OCI-LY1 (cell line): Measurements from ENCODE around the gene SNX5.

ENCODE experiments used
- H2AFZ ChIP-seq: fragments of 200-600 bp; sonication (generic), shearing (Covaris generic); 2 replicates; pipeline ENCODE4 v1.6.0; 2014; ENCODE audit warnings: antibody characterized with exemption, mild to moderate bottlenecking, low read length
- H3F3A ChIP-seq: fragments of 200-600 bp; sonication (generic), shearing (Covaris generic); 2 replicates; pipeline ENCODE4 v1.6.0; 2014; ENCODE audit warnings: mild to moderate bottlenecking, antibody characterized with exemption, low read length, moderate library complexity; ENCODE audit not compliant: insufficient read depth
- H3K27ac ChIP-seq: fragments of 200-600 bp; sonication (generic); 2 replicates; pipeline ENCODE4 v1.5.1; 2014; ENCODE audit warnings: low read length, mixed run types, mild to moderate bottlenecking, low read depth; ENCODE audit not compliant: poor library complexity, severe bottlenecking
- H3K27me3 ChIP-seq: fragments of 200-600 bp; sonication (generic); 2 replicates; pipeline ENCODE4 v1.6.0; 2014; ENCODE audit warnings: antibody characterized with exemption, mild to moderate bottlenecking, low read length, moderate library complexity; ENCODE audit not compliant: insufficient read depth
- H3K36me3 ChIP-seq: fragments of 200-600 bp; sonication (generic); 2 replicates; pipeline ENCODE4 v1.6.1; 2014; ENCODE audit warnings: mild to moderate bottlenecking, antibody characterized with exemption, low read length, moderate library complexity, mixed read lengths; ENCODE audit not compliant: insufficient read depth
- H3K4me1 ChIP-seq: fragments of 200-600 bp; sonication (generic); 2 replicates; pipeline ENCODE4 v1.5.1; 2014; ENCODE audit warnings: mild to moderate bottlenecking, low read length, moderate library complexity; ENCODE audit not compliant: insufficient read depth, severe bottlenecking
- H3K4me2 ChIP-seq: fragments of 200-600 bp; sonication (generic), shearing (Covaris generic); 2 replicates; pipeline ENCODE4 v1.6.1; 2014; ENCODE audit warnings: low read length
- H3K4me3 ChIP-seq: fragments of 200-600 bp; sonication (generic); 2 replicates; pipeline ENCODE4 v1.5.1; 2014; ENCODE audit warnings: low read length, low read depth, mild to moderate bottlenecking, mixed read lengths; ENCODE audit not compliant: poor library complexity, severe bottlenecking
- H3K79me2 ChIP-seq: fragments of 200-600 bp; shearing (Covaris generic); 2 replicates; pipeline ENCODE4 v1.6.1; 2016; ENCODE audit warnings: mixed run types, low read length, mixed read lengths; ENCODE audit not compliant: insufficient read depth
- H3K9ac ChIP-seq: fragments of 200-600 bp; sonication (generic), shearing (Covaris generic); 2 replicates; pipeline ENCODE4 v1.6.1; 2014; ENCODE audit warnings: mild to moderate bottlenecking, low read length, mixed read lengths
- H3K9me2 ChIP-seq: fragments of 200-600 bp; sonication (generic), shearing (Covaris generic); 2 replicates; pipeline ENCODE4 v1.6.1; 2014; ENCODE audit warnings: low read depth, mild to moderate bottlenecking, low read length, mixed read lengths
- H3K9me3 ChIP-seq: fragments of 200-600 bp; shearing (Covaris generic); 2 replicates; pipeline ENCODE4 v1.6.1; 2014; ENCODE audit warnings: low read length, mixed read lengths
- H4K20me1 ChIP-seq: fragments of 200-600 bp; sonication (generic), shearing (Covaris generic); 2 replicates; pipeline ENCODE4 v1.6.0; 2016; ENCODE audit warnings: mild to moderate bottlenecking, low read length; ENCODE audit not compliant: insufficient read depth
- CTCF ChIP-seq: fragments of 200-600 bp; sonication (generic), shearing (Covaris generic); IDR thresholded peaks from 2 replicates; pipeline ENCODE4 v1.5.1; 2017; ENCODE audit warnings: mild to moderate bottlenecking, antibody characterized with exemption, low read length, moderate library complexity, mixed read lengths
- EZH2 ChIP-seq: fragments of 200-600 bp; sonication (generic), shearing (Covaris generic); IDR thresholded peaks from 2 replicates; pipeline ENCODE4 v1.8.0; 2017; ENCODE audit warnings: borderline replicate concordance, mixed run types, mild to moderate bottlenecking, antibody characterized with exemption, low read length, moderate library complexity, mixed read lengths

The SNX5 gene

GRCh38 chr20:17993546-17993945 lies 25.0 kb upstream of the SNX5 start:
- Histone ChIP-seq H2AFZ (no peak overlapping the region), H3K4me1 (peaks cover 27% of the 10 kb centered on the region), H3K27ac (peak overlapping the region; percentile 7), H3K4me2 (no peak overlapping the region), H3K27me3 (no peaks in the 10 kb centered on the region), H3K79me2 (no peaks in the 10 kb centered on the region), H3K9ac (no peak overlapping the region), H3K9me2 (no peaks in the 10 kb centered on the region), H4K20me1 (no peaks in the 10 kb centered on the region), H3K36me3 (peaks cover 23% of the 10 kb centered on the region), H3K9me3 (no peaks in the 10 kb centered on the region), H3F3A (no peaks in the 10 kb centered on the region), H3K4me3 (no peak overlapping the region)
- TF ChIP-seq EZH2 (no peak), CTCF (no peak)

DNA sequence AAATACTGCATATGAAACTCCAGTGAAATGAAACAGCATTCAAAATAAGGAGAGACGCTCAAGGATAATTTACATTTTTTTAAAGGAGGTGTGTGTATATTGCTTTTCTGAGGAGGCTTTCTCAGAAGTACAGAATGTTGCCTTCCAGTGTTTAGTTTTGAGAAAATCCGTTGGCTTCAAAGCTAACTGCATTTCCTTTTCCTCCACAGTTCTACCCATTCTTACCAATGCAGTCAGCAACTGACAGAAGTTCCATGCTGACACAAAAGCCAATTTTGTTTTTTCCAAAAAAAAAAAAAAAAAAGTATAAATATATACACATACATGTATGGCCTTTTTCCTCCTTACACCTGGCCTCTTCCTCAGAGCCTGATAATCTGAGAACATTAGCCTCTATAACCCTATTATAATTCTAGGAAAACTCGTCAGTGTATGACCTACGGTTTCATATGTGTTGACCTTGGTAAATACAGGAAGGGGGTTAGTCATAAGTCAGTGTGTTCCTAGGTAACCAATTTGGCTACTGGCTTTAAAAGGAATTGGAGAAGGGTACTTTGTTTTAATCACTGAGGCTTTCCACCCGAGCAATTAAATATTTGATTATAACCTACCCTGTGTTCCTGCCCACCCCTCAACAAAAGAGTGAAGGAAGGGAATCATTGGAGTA lies 24.4 kb upstream of the SNX5 start:
- no peak overlapping the region for H2AFZ ChIP-seq
- no peak overlapping the region for H3K4me3 ChIP-seq
- no peaks in the 10 kb centered on the region for H3F3A ChIP-seq
- no peak for TF ChIP-seq CTCF
- TF ChIP-seq EZH2 = no peak
- peak overlapping the region; percentile 7 for H3K27ac ChIP-seq
- H3K27me3 ChIP-seq = no peaks in the 10 kb centered on the region
- H3K9ac ChIP-seq = no peak overlapping the region
- H3K9me2 ChIP-seq = no peaks in the 10 kb centered on the region
- no peaks in the 10 kb centered on the region for H3K9me3 ChIP-seq
- H3K4me1 ChIP-seq = peaks cover 27% of the 10 kb centered on the region
- H3K36me3 ChIP-seq = peaks cover 29% of the 10 kb centered on the region
- no peak overlapping the region for H3K4me2 ChIP-seq
- H3K79me2 ChIP-seq = no peaks in the 10 kb centered on the region
- no peaks in the 10 kb centered on the region for H4K20me1 ChIP-seq

GRCh38 chr20:17992224-17992637 lies 23.6 kb upstream of the SNX5 start:
- Histone ChIP-seq H3K36me3 (peaks cover 35% of the 10 kb centered on the region), H3K27ac (peak overlapping the region; percentile 21), H3K4me3 (no peak overlapping the region), H3K9ac (no peak overlapping the region), H3K4me1 (peaks cover 27% of the 10 kb centered on the region), H4K20me1 (no peaks in the 10 kb centered on the region), H3F3A (no peaks in the 10 kb centered on the region), H3K9me2 (no peaks in the 10 kb centered on the region), H3K79me2 (no peaks in the 10 kb centered on the region), H3K9me3 (no peaks in the 10 kb centered on the region), H3K27me3 (no peaks in the 10 kb centered on the region), H3K4me2 (no peak overlapping the region), H2AFZ (no peak overlapping the region)
- TF ChIP-seq EZH2 (no peak), CTCF (no peak)
